ENCODE data around the gene CHCHD3. TPM values are rescaled to one million over a fixed set of nuclear protein-coding genes. Genes with fewer than 3 reads are reported as not detected.
A peak's percentile ranks its signal among the peaks of the same experiment; 100 is the strongest.

Gene CHCHD3
- total and polyA plus RNA-seq, 9 of the 15 experiments (the other 6 are each of a cell fraction or from before 2014, with no cell fraction given), result 66.2 to 279 (median 204) TPM

- TF ChIP-seq TFE3 (CRISPR knock-in tag; IDR thresholded peaks at IDR 0.05) (peak; percentile 41; the same call in 1 of the 2 replicates), ZNF586 (CRISPR knock-in tag; conservative IDR thresholded peaks at IDR 0.05) (no peak), UBTF (IDR thresholded peaks at IDR 0.05; ENCODE audit: borderline replicate concordance in 1 of 2, low read depth in 2 of 2, low read length in 2 of 2) (no peak), DNMT1 (IDR thresholded peaks at IDR 0.05) (no peak), ETS1 (conservative IDR thresholded peaks at IDR 0.05; ENCODE audit: control insufficient read depth, low read depth, low read length) (peak; percentile 99), MBD1 (CRISPR knock-in tag; IDR thresholded peaks at IDR 0.05) (no peak), CREM (IDR thresholded peaks at IDR 0.05; ENCODE audit: low read depth) (peak; percentile 93), ESRRA (IDR thresholded peaks at IDR 0.05; ENCODE audit: borderline replicate concordance, low read depth) (peak; percentile 98), ELF2 (CRISPR knock-in tag; IDR thresholded peaks at IDR 0.05) (no peak), PTTG1 (tag; IDR thresholded peaks at IDR 0.05; ENCODE audit: low read depth) (no peak), CLOCK (CRISPR knock-in tag; IDR thresholded peaks at IDR 0.05; ENCODE audit: borderline replicate concordance) (peak; percentile 78), HDAC1 (IDR thresholded peaks at IDR 0.05) (peak in 1 of 2 experiments; percentile 93; a peak in 2 of 4 replicates), NR2F6 (CRISPR knock-in tag; IDR thresholded peaks at IDR 0.05) (0 out of 2 replicates have a peak, but pooled peaks have one; percentile 69), GMEB1 (CRISPR knock-in tag; IDR thresholded peaks at IDR 0.05) (peak; percentile 81)
Measured at GRCh38 chr7:133081599-133082389, at the start of gene CHCHD3 (continued).

Measured in K562 (cell line).